ENCODE data around the gene RAB8B. TPM values are rescaled to one million over a fixed set of nuclear protein-coding genes. Genes with fewer than 3 reads are reported as not detected.

RAB8B gene
- total RNA-seq, 1 experiment from 2014 or later, result 26.2 TPM

DNA sequence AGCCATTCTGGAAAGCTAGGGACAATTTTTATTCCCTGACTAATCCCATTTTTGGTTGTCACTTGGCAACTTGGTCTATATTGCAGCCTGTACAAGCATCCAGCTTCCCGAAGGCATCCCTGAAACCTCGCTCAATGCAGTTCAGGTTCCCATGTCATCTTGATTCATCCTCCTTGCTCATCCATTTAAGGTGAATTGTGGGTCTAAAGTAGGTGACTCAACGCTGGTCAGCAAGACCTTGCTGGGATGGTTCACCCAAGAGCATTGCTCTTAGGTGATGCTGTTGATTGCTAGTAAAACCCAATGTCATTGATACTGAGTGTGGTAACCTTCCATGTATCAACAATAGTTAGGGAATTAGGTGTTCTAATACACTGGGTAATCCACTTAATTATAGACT lies 13.1 kb upstream of the RAB8B start:
- DNase-seq (ENCODE audit: low read depth, low spot score), result no peak
- in situ Hi-C loops (cut with HindIII; ENCODE audit: low pct_unique_long_range_greater_than_20kb, low sequenced_read_pairs), result no loop called here

GRCh38 chr15:63178034-63178433 lies 11.4 kb upstream of the RAB8B start:
- DNase-seq (ENCODE audit: low read depth, low spot score), result no peak
- in situ Hi-C loops (cut with HindIII; ENCODE audit: low pct_unique_long_range_greater_than_20kb, low sequenced_read_pairs), result no loop called here

GRCh38 chr15:63180746-63181145 lies 8.7 kb upstream of the RAB8B start:
- in situ Hi-C loops (cut with HindIII; ENCODE audit: low pct_unique_long_range_greater_than_20kb, low sequenced_read_pairs), result no loop called here
- DNase-seq (ENCODE audit: low read depth, low spot score), result no peak

GRCh38 chr15:63181648-63182047 lies 7.8 kb upstream of the RAB8B start:
- DNase-seq (ENCODE audit: low read depth, low spot score), result peak; percentile 43
- in situ Hi-C loops (cut with HindIII; ENCODE audit: low pct_unique_long_range_greater_than_20kb, low sequenced_read_pairs), result no loop called here

DNA sequence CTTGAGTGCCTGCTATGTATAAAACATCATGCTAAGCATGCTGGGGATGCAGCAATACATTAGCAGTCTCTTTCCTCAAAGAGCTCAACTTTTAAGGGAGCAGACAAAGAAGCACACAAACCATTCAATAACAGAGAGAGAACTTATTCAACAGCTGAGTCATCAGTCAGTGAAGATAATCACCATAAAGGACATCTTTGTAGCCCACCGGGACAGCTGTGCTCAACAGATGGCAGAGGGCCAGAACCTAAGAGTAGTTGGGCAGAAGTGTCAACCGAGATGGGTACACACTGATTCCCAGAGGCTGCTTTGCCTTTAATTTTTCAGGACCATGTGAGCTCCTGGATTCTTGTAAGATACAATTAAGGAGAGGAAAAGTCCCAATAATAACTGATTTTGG lies 4.2 kb upstream of the RAB8B start:
- in situ Hi-C loops (cut with HindIII; ENCODE audit: low pct_unique_long_range_greater_than_20kb, low sequenced_read_pairs), result no loop called here
- peak; percentile 93 for DNase-seq (ENCODE audit: low read depth, low spot score)

DNA sequence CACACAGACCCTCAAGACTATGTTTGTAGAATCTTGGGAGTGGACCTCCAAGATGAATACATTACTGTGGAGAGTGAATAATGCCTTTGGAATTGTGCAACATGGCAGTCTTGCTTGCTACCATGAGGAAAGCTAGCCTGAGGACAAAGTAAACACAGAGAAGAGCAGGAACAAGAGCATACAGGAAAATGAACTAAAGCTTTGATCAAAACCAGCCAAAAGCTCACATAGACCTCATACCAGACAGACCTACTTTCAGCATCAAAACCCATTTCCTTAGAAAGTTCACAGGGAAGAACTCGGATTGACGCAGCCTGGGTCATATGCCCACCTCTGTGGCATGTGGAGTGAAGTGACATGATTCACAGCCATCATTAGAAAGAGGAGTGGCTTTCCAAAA lies 3.3 kb upstream of the RAB8B start:
- peak; percentile 86 for DNase-seq (ENCODE audit: low read depth, low spot score)
- in situ Hi-C loops (cut with HindIII; ENCODE audit: low pct_unique_long_range_greater_than_20kb, low sequenced_read_pairs), result no loop called here

GRCh38 chr15:63187589-63188226 lies 1.7 kb upstream of the RAB8B start:
- DNase-seq (ENCODE audit: low read depth, low spot score), result no peak
- in situ Hi-C loops (cut with HindIII; ENCODE audit: low pct_unique_long_range_greater_than_20kb, low sequenced_read_pairs), result no loop called here

DNA sequence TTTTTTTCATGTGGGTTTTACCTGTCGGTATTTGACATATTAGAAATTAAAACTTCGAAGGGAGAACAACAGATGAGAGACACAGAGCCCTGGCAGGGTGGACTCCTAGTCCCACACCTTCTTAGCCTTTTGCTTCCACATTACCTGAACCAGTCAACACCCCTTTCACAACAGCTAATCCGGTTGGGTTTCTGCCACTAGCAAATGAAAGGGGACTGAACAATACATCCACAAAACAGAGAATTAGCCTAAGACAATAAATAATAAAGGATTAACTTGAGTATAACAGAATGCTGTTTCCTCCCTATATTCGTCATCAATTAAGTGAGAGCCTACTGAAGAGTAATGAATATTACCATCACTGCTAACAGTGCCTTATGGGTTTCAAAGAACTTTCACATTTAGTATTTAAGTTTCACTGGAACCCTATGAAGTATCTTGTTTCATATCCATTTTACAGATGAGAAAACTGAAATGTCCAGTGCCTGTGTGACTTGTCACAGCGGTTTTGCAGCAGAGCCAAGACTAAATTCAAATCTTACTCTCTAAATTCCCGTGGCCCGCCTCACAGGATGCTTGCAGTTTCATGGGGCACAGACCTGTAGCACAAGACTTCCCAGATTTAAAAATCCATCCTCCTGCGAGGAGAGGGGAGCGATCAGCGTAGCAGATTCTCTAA lies 1.0 kb upstream of the RAB8B start:
- DNase-seq (ENCODE audit: low read depth, low spot score), result no peak
- in situ Hi-C loops (cut with HindIII; ENCODE audit: low pct_unique_long_range_greater_than_20kb, low sequenced_read_pairs), result no loop called here

DNA sequence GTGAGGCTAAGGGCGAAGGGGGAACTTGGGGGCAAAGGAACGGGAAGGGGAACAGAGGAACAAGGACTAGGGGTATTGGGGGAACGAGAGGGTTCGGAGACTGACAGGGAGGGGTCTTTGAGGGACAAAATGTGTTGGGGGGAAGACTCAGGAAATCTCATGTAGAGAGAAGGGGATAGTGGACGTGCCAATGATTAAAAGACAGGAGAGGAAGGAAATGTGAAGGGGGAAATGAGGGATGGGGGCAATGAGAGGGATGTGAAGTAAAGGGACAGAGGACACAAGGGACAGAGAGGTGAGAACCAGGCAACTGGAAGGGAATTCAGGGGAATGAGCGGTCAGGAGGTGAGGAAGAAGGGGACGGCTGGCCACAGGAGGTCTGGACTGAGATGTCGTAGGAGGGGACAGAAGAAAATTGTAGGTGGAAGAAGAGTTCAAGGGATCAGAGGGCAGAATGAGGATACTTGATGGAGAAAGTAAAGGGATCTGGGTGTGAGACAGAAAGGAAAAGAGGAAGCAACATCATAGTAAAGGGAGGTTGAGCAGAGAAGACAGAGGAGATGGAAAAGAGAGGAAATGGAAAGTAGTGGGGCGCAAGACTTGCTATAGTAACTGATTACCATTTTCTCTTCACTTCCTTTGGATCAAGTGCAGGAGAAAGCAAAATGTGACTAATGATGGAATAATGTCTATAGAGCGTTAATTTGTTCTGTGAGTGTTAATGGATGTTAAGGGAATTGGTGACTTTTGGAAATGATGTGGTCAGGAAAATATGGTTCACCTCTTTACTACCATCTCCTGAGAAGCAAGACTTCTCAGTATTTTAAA lies 749 bp downstream of the RAB8B start:
- no peak for DNase-seq (ENCODE audit: low read depth, low spot score)
- in situ Hi-C loops (cut with HindIII; ENCODE audit: low pct_unique_long_range_greater_than_20kb, low sequenced_read_pairs), result no loop called here

- DNase-seq (ENCODE audit: low read depth, low spot score), result no peak
- in situ Hi-C loops (cut with HindIII; ENCODE audit: low pct_unique_long_range_greater_than_20kb, low sequenced_read_pairs), result no loop called here
Measured at GRCh38 chr15:63190769-63191649, 1.6 kb downstream of the RAB8B start.

GRCh38 chr15:63191895-63192618 lies 2.7 kb downstream of the RAB8B start:
- in situ Hi-C loops (cut with HindIII; ENCODE audit: low pct_unique_long_range_greater_than_20kb, low sequenced_read_pairs), result no loop called here
- DNase-seq (ENCODE audit: low read depth, low spot score), result no peak

GRCh38 chr15:63192619-63193206 lies 3.3 kb downstream of the RAB8B start:
- no peak for DNase-seq (ENCODE audit: low read depth, low spot score)
- in situ Hi-C loops (cut with HindIII; ENCODE audit: low pct_unique_long_range_greater_than_20kb, low sequenced_read_pairs), result no loop called here

DNA sequence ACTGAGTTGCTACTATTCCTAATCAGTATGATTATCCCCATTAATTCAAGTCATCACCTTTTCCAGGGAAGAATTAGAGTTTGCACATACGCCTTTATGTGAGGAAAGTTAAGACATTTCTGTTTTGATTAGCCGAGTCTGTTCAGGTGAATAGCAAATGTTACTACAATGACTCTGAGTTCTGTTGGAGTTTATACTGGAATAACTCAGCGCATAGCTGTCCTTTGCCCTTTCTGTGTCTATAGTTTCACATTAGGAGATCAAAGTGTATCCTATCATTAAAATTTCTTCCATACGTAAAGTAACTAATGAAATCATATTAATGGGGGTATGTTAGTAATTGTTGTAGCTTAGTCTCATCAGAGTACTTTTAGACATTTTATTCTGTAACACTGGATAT lies 4.9 kb downstream of the RAB8B start:
- in situ Hi-C loops (cut with HindIII; ENCODE audit: low pct_unique_long_range_greater_than_20kb, low sequenced_read_pairs), result no loop called here
- DNase-seq (ENCODE audit: low read depth, low spot score), result no peak

- in situ Hi-C loops (cut with HindIII; ENCODE audit: low pct_unique_long_range_greater_than_20kb, low sequenced_read_pairs), result no loop called here
- DNase-seq (ENCODE audit: low read depth, low spot score), result no peak
Measured at GRCh38 chr15:63194880-63195568, 5.6 kb downstream of the RAB8B start.

- in situ Hi-C loops (cut with HindIII; ENCODE audit: low pct_unique_long_range_greater_than_20kb, low sequenced_read_pairs), result no loop called here
- DNase-seq (ENCODE audit: low read depth, low spot score), result no peak
Measured at GRCh38 chr15:63195569-63196015, 6.2 kb downstream of the RAB8B start.

DNA sequence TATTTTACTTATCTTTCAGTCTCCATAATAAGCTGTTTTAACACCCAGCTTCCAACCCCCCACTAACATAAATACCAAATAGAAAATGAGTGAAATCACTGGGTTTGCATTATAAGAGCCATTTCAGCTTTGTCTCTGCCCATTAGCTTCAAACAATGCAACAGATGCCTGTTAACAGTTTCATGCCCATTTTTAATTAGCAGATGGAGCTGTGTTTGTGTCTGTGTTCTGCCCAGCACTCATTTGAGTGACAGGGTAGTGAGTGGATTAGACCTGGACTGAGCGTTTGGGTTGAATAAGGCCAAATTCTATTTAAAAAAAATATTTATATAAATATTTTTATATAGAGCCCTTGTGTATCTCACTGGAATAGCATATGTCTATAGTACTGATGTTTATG lies 7.4 kb downstream of the RAB8B start:
- in situ Hi-C loops (cut with HindIII; ENCODE audit: low pct_unique_long_range_greater_than_20kb, low sequenced_read_pairs), result no loop called here
- DNase-seq (ENCODE audit: low read depth, low spot score), result no peak
